Common myeloid progenitor, CD34-positive (primary cell): Measurements from ENCODE around the gene INTS2.
"Not testable (repeated sequence)": the region's sequence is repeated elsewhere in the genome, so short reads cannot be mapped to it uniquely, and the experiment has no call there.

Experiments
- CTCF ChIA-PET: fragments of 350-600 bp; sonication (Branson Sonifier 250); formaldehyde crosslinking; loops from one replicate; lab custom pipeline; 2021; ENCODE audit warnings: antibody characterized with exemption; lab: Charles Lee
- POLR2A ChIA-PET: fragments of 350-600 bp; sonication (Branson Sonifier 250); formaldehyde crosslinking; loops from one replicate; lab custom pipeline; 2021; ENCODE audit warnings: antibody characterized with exemption; lab: Charles Lee
- DNase-seq, 3 donors: peaks; one replicate each; pipeline versions ENCODE4 v3.0.0 to v3.0.0-alpha.2; 2013
- H3K27ac ChIP-seq, 2 experiments: 1 replicate in 1 of 2; 2 replicates in 1 of 2; pipeline ENCODE4 v1.7.0; 2013; ENCODE audit warnings: inconsistent platforms in 2 of 2, low read length in 2 of 2, mild to moderate bottlenecking in 2 of 2, low read depth in 1 of 2, moderate library complexity in 1 of 2; ENCODE audit not compliant: severe bottlenecking in 2 of 2, insufficient read depth in 1 of 2, poor library complexity in 1 of 2
- H3K27me3 ChIP-seq, 5 experiments: replicated peaks in 2 of 5; 1 replicate in 3 of 5; 2 replicates in 2 of 5; pipeline versions ENCODE4 v1.6.1 to v1.7.0; 2013; ENCODE audit warnings: low read length in 4 of 5, mild to moderate bottlenecking in 2 of 5, moderate library complexity in 2 of 5, inconsistent platforms in 1 of 5; ENCODE audit not compliant: insufficient read depth in 5 of 5, control insufficient read depth in 4 of 5
- H3K36me3 ChIP-seq, 4 experiments: 1 replicate in 2 of 4; 2 replicates in 2 of 4; pipeline versions ENCODE4 v1.6.1 to v1.7.0; 2013; ENCODE audit warnings: low read length in 3 of 4, control low read depth in 1 of 4, mild to moderate bottlenecking in 1 of 4; ENCODE audit not compliant: control insufficient read depth in 4 of 4, insufficient read depth in 4 of 4
- H3K4me1 ChIP-seq, 4 experiments: 1 replicate in 3 of 4; 2 replicates in 1 of 4; pipeline versions ENCODE4 v1.6.1 to v1.7.1; 2013; ENCODE audit warnings: low read length in 3 of 4, mild to moderate bottlenecking in 3 of 4, control low read depth in 1 of 4, inconsistent platforms in 1 of 4, moderate library complexity in 1 of 4; ENCODE audit not compliant: control insufficient read depth in 4 of 4, insufficient read depth in 4 of 4; ENCODE audit errors: control extremely low read depth in 1 of 4
- H3K4me3 ChIP-seq, 7 experiments: 1 replicate in 4 of 7; 2 replicates in 3 of 7; pipeline versions ENCODE4 v1.5.1 to v1.7.0; 2013; ENCODE audit warnings: mild to moderate bottlenecking in 7 of 7, low read length in 6 of 7, moderate library complexity in 6 of 7, inconsistent platforms in 2 of 7, low read depth in 2 of 7, control low read depth in 1 of 7; ENCODE audit not compliant: insufficient read depth in 4 of 7, control insufficient read depth in 1 of 7; ENCODE audit errors: extremely low read depth in 1 of 7
- H3K9me3 ChIP-seq, 5 experiments: 1 replicate in 4 of 5; 2 replicates in 1 of 5; pipeline versions ENCODE4 v1.6.1 to v1.7.1; 2013; ENCODE audit warnings: low read length in 4 of 5, mild to moderate bottlenecking in 2 of 5, inconsistent platforms in 1 of 5, low read depth in 1 of 5, moderate library complexity in 1 of 5; ENCODE audit not compliant: control insufficient read depth in 4 of 5, insufficient read depth in 2 of 5; ENCODE audit errors: control extremely low read depth in 1 of 5
- WGBS: methylation state at CpG from one replicate; pipeline ENCODE4 v1.1.5; 2013; ENCODE audit not compliant: insufficient coverage; 5-methylcytosine and 5-hydroxymethylcytosine counted together

INTS2 gene

GRCh38 chr17:61827649-61828395 lies 100.0 kb downstream of the INTS2 start:
- ChIA-PET CTCF (no interaction called here), POLR2A (no interaction called here)
- no peaks in the 10 kb centered on the region for H3K4me1 ChIP-seq
- DNase-seq = no peak
- H3K4me3 ChIP-seq = no peak overlapping the region
- H3K36me3 ChIP-seq = peaks cover 0 to 13% (median 12%) of the 10 kb centered on the region in 4 experiments
- 93% methylated on average over 2 of the region's 8 CpGs for WGBS
- peaks cover 0 to 5% (median 0%) of the 10 kb centered on the region in 5 experiments for H3K9me3 ChIP-seq
- no peaks in the 10 kb centered on the region for H3K27me3 ChIP-seq
- no peak overlapping the region for H3K27ac ChIP-seq

DNA sequence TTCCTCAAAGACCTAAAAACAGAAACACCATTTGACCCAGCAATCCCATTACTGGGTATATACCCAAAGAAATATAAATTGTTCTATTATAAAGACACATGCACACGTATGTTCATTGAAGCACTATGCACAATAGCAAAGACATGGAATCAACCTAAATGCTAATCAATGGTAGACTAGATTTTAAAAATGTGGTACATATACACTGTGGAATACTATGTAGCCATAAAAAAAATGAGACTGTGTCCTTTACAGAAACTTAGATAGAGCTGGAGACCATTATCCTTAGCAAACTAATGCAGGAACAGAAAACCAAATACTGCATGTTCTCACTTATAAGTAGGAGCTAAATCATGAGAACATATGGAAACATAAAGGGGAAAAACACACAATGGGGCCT lies 100.9 kb downstream of the INTS2 start:
- POLR2A ChIA-PET, H3K9me3 ChIP-seq, DNase-seq, H3K27me3 ChIP-seq, H3K27ac ChIP-seq, H3K4me1 ChIP-seq, H3K4me3 ChIP-seq: not testable (repeated sequence)
- CTCF ChIA-PET = interaction anchor here (1.7 kb wide), 1 partner anchor 10 kb away, joined by 5 read pairs; no protein-coding TSS in a partner anchor
- WGBS = no CpG with 5 or more reads among the region's 1 CpG
- H3K36me3 ChIP-seq = peaks cover 0 to 20% (median 12%) of the 10 kb centered on the region in 4 experiments

- H3K4me1 ChIP-seq, DNase-seq, POLR2A ChIA-PET, H3K4me3 ChIP-seq, H3K9me3 ChIP-seq, H3K27me3 ChIP-seq, H3K27ac ChIP-seq: not testable (repeated sequence)
- CTCF ChIA-PET = interaction anchor here (1.7 kb wide), 1 partner anchor 10 kb away, joined by 5 read pairs; no protein-coding TSS in a partner anchor
- peaks cover 0 to 24% (median 14%) of the 10 kb centered on the region in 4 experiments for H3K36me3 ChIP-seq
- 100% methylated on average over 1 of the region's 2 CpGs for WGBS
Observed at GRCh38 chr17:61826198-61826597, 101.6 kb downstream of the INTS2 start.

DNA sequence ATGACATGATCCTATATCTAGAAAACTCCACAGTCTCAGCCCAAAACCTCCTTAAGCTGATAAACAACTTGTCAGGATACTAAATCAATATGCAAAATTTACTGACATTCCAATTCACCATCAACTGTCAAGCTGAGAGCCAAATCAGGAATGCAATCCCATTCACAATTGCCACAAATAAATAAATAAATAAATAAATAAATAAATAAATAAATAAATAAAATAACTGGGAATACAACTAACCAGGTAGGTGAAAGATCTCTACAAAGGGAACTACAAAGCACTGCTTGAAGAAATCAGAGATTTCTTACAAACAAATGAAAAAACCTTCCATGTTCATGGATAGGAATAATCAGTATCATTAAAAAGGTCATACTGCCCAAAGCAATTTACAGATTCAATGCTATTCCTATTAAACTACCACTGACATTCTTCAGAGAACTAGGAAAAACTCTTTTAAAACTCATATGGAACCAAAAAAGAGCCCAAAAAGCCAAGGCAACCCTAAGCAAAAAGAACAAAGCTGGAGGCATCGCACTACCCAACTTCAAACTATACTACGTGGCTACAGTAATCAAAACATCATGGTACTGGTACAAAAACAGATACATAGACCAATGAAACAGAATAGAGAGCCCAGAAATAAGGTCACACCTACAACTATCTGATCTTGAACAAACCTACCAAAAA lies 102.2 kb downstream of the INTS2 start:
- no peaks in the 10 kb centered on the region for H3K4me1 ChIP-seq
- H3K27ac ChIP-seq = no peak overlapping the region
- no peak overlapping the region for H3K4me3 ChIP-seq
- H3K9me3 ChIP-seq = peaks cover 0 to 10% (median 3%) of the 10 kb centered on the region in 5 experiments
- H3K36me3 ChIP-seq = peaks cover 4 to 28% (median 19%) of the 10 kb centered on the region in 4 experiments
- ChIA-PET POLR2A (no interaction called here), CTCF (interaction anchor here (1.7 kb wide), 1 partner anchor 11 kb away, joined by 5 read pairs; no protein-coding TSS in a partner anchor)
- H3K27me3 ChIP-seq = no peaks in the 10 kb centered on the region
- DNase-seq = no peak
- no CpG with 5 or more reads among the region's 2 CpGs for WGBS

- Histone ChIP-seq H3K27me3 (no peaks in the 10 kb centered on the region), H3K9me3 (peaks cover 0 to 7% (median 4%) of the 10 kb centered on the region in 5 experiments), H3K4me3 (no peak overlapping the region), H3K4me1 (no peaks in the 10 kb centered on the region), H3K36me3 (peaks cover 4 to 22% (median 15%) of the 10 kb centered on the region in 4 experiments), H3K27ac (no peak overlapping the region)
- WGBS = 100% methylated on average over 5 of the region's 6 CpGs
- CTCF ChIA-PET = interaction anchor here (1.2 kb wide), 1 partner anchor 187 kb away, joined by 3 read pairs; no protein-coding TSS in a partner anchor
- DNase-seq = no peak
- POLR2A ChIA-PET = no interaction called here
Observed at GRCh38 chr17:61822326-61823285, 105.2 kb downstream of the INTS2 start.

- POLR2A ChIA-PET = no interaction called here
- CTCF ChIA-PET = no interaction called here
- DNase-seq = no peak
- peaks cover 4 to 22% (median 13%) of the 10 kb centered on the region in 4 experiments for H3K36me3 ChIP-seq
- H3K4me3 ChIP-seq = no peak overlapping the region
- peaks cover 0 to 7% (median 2%) of the 10 kb centered on the region in 4 experiments for H3K4me1 ChIP-seq
- 83% methylated on average over 2 of the region's 4 CpGs for WGBS
- peaks cover 0 to 7% (median 4%) of the 10 kb centered on the region in 5 experiments for H3K9me3 ChIP-seq
- no peaks in the 10 kb centered on the region for H3K27me3 ChIP-seq
- H3K27ac ChIP-seq = no peak overlapping the region
Observed at GRCh38 chr17:61821655-61822054, 106.1 kb downstream of the INTS2 start.
